Measurements from ENCODE around the gene TIMM17A.

- TF ChIP-seq, protein P1, sequence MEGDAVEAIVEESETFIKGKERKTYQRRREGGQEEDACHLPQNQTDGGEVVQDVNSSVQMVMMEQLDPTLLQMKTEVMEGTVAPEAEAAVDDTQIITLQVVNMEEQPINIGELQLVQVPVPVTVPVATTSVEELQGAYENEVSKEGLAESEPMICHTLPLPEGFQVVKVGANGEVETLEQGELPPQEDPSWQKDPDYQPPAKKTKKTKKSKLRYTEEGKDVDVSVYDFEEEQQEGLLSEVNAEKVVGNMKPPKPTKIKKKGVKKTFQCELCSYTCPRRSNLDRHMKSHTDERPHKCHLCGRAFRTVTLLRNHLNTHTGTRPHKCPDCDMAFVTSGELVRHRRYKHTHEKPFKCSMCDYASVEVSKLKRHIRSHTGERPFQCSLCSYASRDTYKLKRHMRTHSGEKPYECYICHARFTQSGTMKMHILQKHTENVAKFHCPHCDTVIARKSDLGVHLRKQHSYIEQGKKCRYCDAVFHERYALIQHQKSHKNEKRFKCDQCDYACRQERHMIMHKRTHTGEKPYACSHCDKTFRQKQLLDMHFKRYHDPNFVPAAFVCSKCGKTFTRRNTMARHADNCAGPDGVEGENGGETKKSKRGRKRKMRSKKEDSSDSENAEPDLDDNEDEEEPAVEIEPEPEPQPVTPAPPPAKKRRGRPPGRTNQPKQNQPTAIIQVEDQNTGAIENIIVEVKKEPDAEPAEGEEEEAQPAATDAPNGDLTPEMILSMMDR (IDR thresholded peaks at IDR 0.05), result no peak
- TF ChIP-seq POLR2A (IDR thresholded peaks at IDR 0.05), result no peak
Observed at GRCh38 chr1:201990427-201990826, 35.1 kb downstream of the TIMM17A start.

Measured in ovary (tissue), 3 donors.